Activated CD8-positive, alpha-beta memory T cell treated with anti-CD3 and anti-CD28 coated beads for 36 hours (primary cell): Measurements from ENCODE around the gene DACT2. TPM values are rescaled to one million over a fixed set of nuclear protein-coding genes. Genes with fewer than 3 reads are reported as not detected.

Experiments used
- total RNA-seq, 2 experiments: library from RNA; stranded (reverse); gene quantifications; one replicate each; pipeline ENCODE4 v1.2.3, GENCODE V29; 2021

The DACT2 gene
- total RNA-seq, 2 experiments from 2014 or later: not detected

Other genes starting within 250 kb of the DACT2 start
- not detected for gene FRMD1, start 240.6 kb downstream of the DACT2 start, total RNA-seq
- gene SMOC2, start 121.4 kb upstream of the DACT2 start, total RNA-seq: not detected